GM15510 (cell line): ENCODE data around the gene EDAR.

Experiments used
- POLR2A ChIP-seq: IDR thresholded peaks from 3 replicates; pipeline ENCODE4 v1.6.1; 2011; ENCODE audit warnings: borderline replicate concordance; ENCODE audit not compliant: insufficient read length; ENCODE audit errors: extremely low read depth

EDAR gene

GRCh38 chr2:108916796-108917421, 72.1 kb downstream of the EDAR start:
- no peak for TF ChIP-seq POLR2A

GRCh38 chr2:108916122-108916795, 72.8 kb downstream of the EDAR start:
- TF ChIP-seq POLR2A = no peak

DNA sequence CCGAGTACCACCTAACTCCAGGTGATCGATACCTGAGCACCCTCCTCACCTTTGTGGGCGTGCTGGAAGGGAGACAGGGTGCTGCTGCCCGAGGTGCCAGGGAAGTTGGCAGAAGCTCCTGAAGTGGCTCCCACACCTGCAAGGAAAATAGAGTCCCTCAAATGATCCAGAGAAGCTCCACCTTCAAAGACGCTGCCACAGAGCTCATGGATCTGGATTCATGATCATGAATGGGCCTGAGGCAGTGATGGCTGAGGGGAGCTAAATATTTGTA, 76.5 kb downstream of the EDAR start:
- TF ChIP-seq POLR2A = no peak

DNA sequence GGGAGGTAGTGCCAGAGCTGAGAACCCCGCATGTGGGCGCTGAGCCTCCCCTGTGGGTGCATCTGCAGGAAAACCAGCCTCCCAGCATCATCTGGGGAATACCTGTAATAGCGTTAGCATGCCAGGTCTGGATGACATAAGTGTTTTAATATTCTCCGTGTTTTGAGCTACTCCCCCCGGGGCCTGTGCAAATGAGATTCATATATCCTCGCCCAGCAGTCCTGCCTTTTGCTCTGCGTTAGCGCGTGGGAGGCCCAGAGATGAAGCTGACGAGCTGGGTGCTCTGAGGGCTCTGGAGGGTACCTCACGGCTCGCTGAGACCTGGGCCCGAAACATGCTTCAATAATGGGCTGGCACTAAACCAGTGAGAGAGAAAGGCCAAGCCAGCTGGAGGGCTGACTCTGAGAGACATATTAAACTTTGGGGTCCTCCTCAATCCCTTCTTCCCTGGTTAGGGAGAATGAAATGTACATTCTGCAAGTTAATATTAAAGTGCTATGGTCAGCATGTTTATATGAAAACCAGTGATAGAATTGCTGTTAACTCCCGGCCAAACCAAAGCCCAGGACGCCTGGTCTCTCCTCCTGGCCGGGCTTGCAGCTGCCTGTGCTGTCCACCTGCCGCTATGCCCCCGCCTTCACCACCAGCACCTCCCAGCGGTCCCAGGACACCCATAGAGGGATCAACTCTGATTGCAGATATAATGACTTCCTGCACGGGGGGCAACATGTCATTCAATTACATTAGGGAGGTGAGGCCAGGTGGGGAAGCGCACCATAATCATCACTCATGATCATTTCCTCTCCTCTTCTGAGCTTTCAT, 77.0 kb downstream of the EDAR start:
- no peak for TF ChIP-seq POLR2A

GRCh38 chr2:108911401-108911800, 77.6 kb downstream of the EDAR start:
- no peak for TF ChIP-seq POLR2A

GRCh38 chr2:108910541-108911396, 78.3 kb downstream of the EDAR start:
- TF ChIP-seq POLR2A = no peak

- no peak for TF ChIP-seq POLR2A
Observed at GRCh38 chr2:108910011-108910431, 79.0 kb downstream of the EDAR start.

GRCh38 chr2:108909275-108909823, 79.7 kb downstream of the EDAR start:
- no peak for TF ChIP-seq POLR2A

- TF ChIP-seq POLR2A = no peak
Observed at GRCh38 chr2:108908713-108909070, 80.3 kb downstream of the EDAR start.

DNA sequence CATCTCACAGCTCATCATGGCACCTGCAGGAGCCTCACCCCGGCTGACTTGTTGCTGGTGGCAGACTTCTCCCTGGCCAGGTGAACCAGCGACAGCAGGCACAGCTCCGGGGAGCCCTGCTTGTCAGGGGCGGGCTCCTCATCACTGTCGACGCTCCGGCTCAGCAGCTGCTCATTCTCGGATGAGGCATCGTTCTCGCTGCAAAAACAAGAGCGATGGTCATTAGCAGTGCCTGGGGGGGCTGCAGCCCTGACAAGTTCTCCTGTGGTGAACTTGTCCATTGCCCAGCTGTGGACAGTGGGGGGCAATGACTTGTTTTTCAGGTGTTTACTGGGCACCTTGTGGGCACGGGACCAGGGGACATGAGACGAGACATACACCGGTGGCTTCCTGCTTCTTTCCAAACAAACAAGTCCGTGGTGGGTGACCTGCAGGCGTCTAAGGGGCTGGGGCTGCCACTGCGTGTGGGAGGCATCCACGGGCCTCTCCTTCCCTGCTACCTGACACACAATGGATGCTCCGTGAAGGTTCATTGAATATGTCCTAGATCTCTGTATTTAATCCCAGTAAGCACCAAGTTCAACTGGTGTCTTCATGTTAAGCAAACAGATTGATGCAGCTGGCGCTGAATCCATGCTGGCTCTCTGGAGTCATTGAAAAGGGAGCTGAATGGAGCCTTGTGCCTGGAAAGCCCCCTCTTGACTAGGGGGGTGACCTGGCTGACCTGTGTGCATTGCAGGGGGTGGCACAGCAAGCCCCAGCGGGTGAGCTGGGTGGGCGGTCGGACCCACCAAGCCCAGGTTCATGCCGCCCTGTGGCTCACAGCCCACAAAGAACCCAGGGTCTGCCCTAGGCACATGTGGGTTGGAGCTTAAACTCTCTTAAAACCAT, 81.0 kb downstream of the EDAR start:
- no peak for TF ChIP-seq POLR2A

- no peak for TF ChIP-seq POLR2A
Observed at GRCh38 chr2:108906403-108907077, 82.5 kb downstream of the EDAR start.

DNA sequence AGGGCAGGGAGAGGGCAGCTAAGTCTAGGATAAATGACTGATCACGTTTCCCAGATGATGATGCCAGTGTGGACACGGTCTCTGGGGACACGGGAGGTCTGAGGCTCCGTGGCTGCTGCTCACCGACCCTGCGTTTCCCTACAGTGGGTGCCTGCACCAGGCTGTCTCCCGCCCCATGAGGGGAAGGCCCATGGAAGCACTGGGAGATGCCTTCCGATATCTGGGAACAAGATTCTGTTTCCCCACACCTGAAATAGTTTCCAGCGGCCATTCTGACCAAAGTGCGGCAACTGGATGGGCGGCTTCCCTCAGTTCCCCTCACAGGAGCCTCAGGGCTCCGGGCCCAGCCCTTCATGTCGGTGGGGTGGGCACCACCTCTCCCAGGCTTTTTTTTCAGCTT, 83.1 kb downstream of the EDAR start:
- no peak for TF ChIP-seq POLR2A

DNA sequence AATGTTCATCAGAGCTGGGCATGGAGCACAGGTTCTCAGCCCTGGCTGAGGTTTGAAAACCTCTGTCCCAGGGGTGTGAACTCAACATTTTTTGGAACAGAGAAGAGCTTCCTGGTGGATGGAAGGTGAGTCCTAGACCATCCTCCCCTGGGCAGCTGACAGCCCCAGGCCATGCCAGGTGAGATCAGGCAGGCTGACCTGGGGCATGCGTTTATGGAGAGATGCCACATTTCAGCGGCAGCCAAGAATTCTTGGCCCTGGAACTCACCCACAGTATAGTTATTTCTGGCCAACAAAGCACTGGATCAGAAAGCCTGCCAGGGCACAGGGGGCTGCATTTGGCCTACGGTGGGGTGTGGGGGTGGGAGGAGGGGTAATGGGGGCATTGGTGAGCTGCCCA, 83.8 kb downstream of the EDAR start:
- no peak for TF ChIP-seq POLR2A
